Activated naive CD8-positive, alpha-beta T cell (primary cell): ENCODE data around the gene NUP62.
A peak's percentile ranks its signal among the peaks of the same experiment; 100 is the strongest.
"Not testable (repeated sequence)": the region's sequence is repeated elsewhere in the genome, so short reads cannot be mapped to it uniquely, and the experiment has no call there.

ENCODE experiments used
- H3K27ac Mint-ChIP-seq: one replicate; pipeline ENCODE4 v1.8.0; 2021; ENCODE audit warnings: mixed read lengths
- H3K27me3 Mint-ChIP-seq: one replicate; pipeline ENCODE4 v1.8.0; 2021; ENCODE audit warnings: mixed read lengths
- H3K36me3 Mint-ChIP-seq: one replicate; pipeline ENCODE4 v1.8.0; 2021; ENCODE audit warnings: mixed read lengths
- H3K4me1 Mint-ChIP-seq: one replicate; pipeline ENCODE4 v1.8.0; 2021; ENCODE audit warnings: low read depth, mixed read lengths
- H3K4me3 Mint-ChIP-seq: one replicate; pipeline ENCODE4 v1.8.0; 2021; ENCODE audit warnings: mild to moderate bottlenecking, mixed read lengths
- H3K9me3 Mint-ChIP-seq: one replicate; pipeline ENCODE4 v1.8.0; 2021; ENCODE audit warnings: low read depth, mixed read lengths

Gene NUP62

GRCh38 chr19:49929121-49929610, at the start of gene NUP62, which contains the start of gene ATF5:
Gene NUP62, minus strand, starts transcription at chr19:49929504. Its CDS starts 19,697 bp downstream, at chr19:49909807.
Gene ATF5, plus strand, starts transcription at chr19:49929205. Its CDS starts 1,646 bp downstream, at chr19:49930851.
- H3K27me3 Mint-ChIP-seq, result no peaks in the 10 kb centered on the region
- H3K4me1 Mint-ChIP-seq, result peaks cover 55% of the 10 kb centered on the region
- peaks cover 17% of the 10 kb centered on the region for H3K36me3 Mint-ChIP-seq
- H3K9me3 Mint-ChIP-seq, result no peaks in the 10 kb centered on the region
- peak within 1 kb of the TSS; percentile 99 for H3K27ac Mint-ChIP-seq
- H3K4me3 Mint-ChIP-seq, result peak within 1 kb of the TSS; percentile 99

- Mint-ChIP-seq H3K27me3 (no peaks in the 10 kb centered on the region), H3K27ac (no peak overlapping the region), H3K4me1 (no peaks in the 10 kb centered on the region), H3K9me3 (no peaks in the 10 kb centered on the region), H3K4me3 (no peak overlapping the region), H3K36me3 (no peaks in the 10 kb centered on the region)
Observed at GRCh38 chr19:49978324-49978723, 49.0 kb upstream of the NUP62 start.

GRCh38 chr19:49977881-49978280, 48.6 kb upstream of the NUP62 start:
- Mint-ChIP-seq H3K9me3 (no peaks in the 10 kb centered on the region), H3K27me3 (no peaks in the 10 kb centered on the region), H3K4me3 (no peak overlapping the region), H3K36me3 (no peaks in the 10 kb centered on the region), H3K27ac (no peak overlapping the region), H3K4me1 (no peaks in the 10 kb centered on the region)

GRCh38 chr19:49977076-49977475, 47.8 kb upstream of the NUP62 start:
- Mint-ChIP-seq H3K4me1 (no peaks in the 10 kb centered on the region), H3K9me3 (no peaks in the 10 kb centered on the region), H3K27me3 (no peaks in the 10 kb centered on the region), H3K27ac (no peak overlapping the region), H3K4me3 (no peak overlapping the region), H3K36me3 (no peaks in the 10 kb centered on the region)

- Mint-ChIP-seq H3K27me3 (no peaks in the 10 kb centered on the region), H3K36me3 (no peaks in the 10 kb centered on the region), H3K9me3 (no peaks in the 10 kb centered on the region), H3K4me3 (no peak overlapping the region), H3K27ac (no peak overlapping the region), H3K4me1 (no peaks in the 10 kb centered on the region)
Observed at GRCh38 chr19:49976496-49976895, 47.2 kb upstream of the NUP62 start.

- Mint-ChIP-seq H3K27ac (no peak overlapping the region), H3K36me3 (no peaks in the 10 kb centered on the region), H3K4me1 (no peaks in the 10 kb centered on the region), H3K27me3 (no peaks in the 10 kb centered on the region), H3K4me3 (no peak overlapping the region), H3K9me3 (no peaks in the 10 kb centered on the region)
Observed at GRCh38 chr19:49975051-49975450, 45.7 kb upstream of the NUP62 start.

GRCh38 chr19:49973987-49974386, 44.7 kb upstream of the NUP62 start:
- H3K27me3 Mint-ChIP-seq, result no peaks in the 10 kb centered on the region
- H3K27ac Mint-ChIP-seq, result no peak overlapping the region

GRCh38 chr19:49972841-49973240, 43.5 kb upstream of the NUP62 start:
- no peaks in the 10 kb centered on the region for H3K4me1 Mint-ChIP-seq
- no peak overlapping the region for H3K27ac Mint-ChIP-seq
- no peak overlapping the region for H3K4me3 Mint-ChIP-seq
- H3K36me3 Mint-ChIP-seq, result no peaks in the 10 kb centered on the region
- H3K9me3 Mint-ChIP-seq, result no peaks in the 10 kb centered on the region
- peaks cover 2% of the 10 kb centered on the region for H3K27me3 Mint-ChIP-seq

More at GRCh38 chr19:49973987-49974386, 44.7 kb upstream of the NUP62 start:
- H3K36me3 Mint-ChIP-seq, result no peaks in the 10 kb centered on the region
- H3K4me1 Mint-ChIP-seq, result no peaks in the 10 kb centered on the region
- H3K4me3 Mint-ChIP-seq, result no peak overlapping the region
- H3K9me3 Mint-ChIP-seq, result no peaks in the 10 kb centered on the region

- Mint-ChIP-seq H3K36me3 (no peaks in the 10 kb centered on the region), H3K4me1 (no peaks in the 10 kb centered on the region), H3K4me3 (no peak overlapping the region), H3K27me3 (peaks cover 2% of the 10 kb centered on the region), H3K9me3 (no peaks in the 10 kb centered on the region), H3K27ac (no peak overlapping the region)
Observed at GRCh38 chr19:49971991-49972411, 42.7 kb upstream of the NUP62 start.

- not testable (repeated sequence) for H3K27me3 Mint-ChIP-seq, H3K27ac Mint-ChIP-seq, H3K4me1 Mint-ChIP-seq, H3K36me3 Mint-ChIP-seq, H3K9me3 Mint-ChIP-seq, H3K4me3 Mint-ChIP-seq
Observed at GRCh38 chr19:49969355-49969754, 40.1 kb upstream of the NUP62 start.

GRCh38 chr19:49968279-49968922, 39.1 kb upstream of the NUP62 start:
- Mint-ChIP-seq H3K36me3 (no peaks in the 10 kb centered on the region), H3K4me1 (no peaks in the 10 kb centered on the region), H3K27me3 (peaks cover 10% of the 10 kb centered on the region), H3K9me3 (no peaks in the 10 kb centered on the region), H3K27ac (no peak overlapping the region), H3K4me3 (no peak overlapping the region)

GRCh38 chr19:49960980-49961379, 31.7 kb upstream of the NUP62 start, which contains the start of gene SIGLEC11:
Gene SIGLEC11, minus strand, starts transcription at chr19:49961172. Its CDS starts 91 bp downstream, at chr19:49961081.
- not testable (repeated sequence) for H3K27ac Mint-ChIP-seq, H3K36me3 Mint-ChIP-seq, H3K9me3 Mint-ChIP-seq, H3K4me3 Mint-ChIP-seq, H3K27me3 Mint-ChIP-seq, H3K4me1 Mint-ChIP-seq

GRCh38 chr19:49959892-49960291, 30.6 kb upstream of the NUP62 start:
- not testable (repeated sequence) for H3K9me3 Mint-ChIP-seq, H3K36me3 Mint-ChIP-seq, H3K27ac Mint-ChIP-seq, H3K4me1 Mint-ChIP-seq, H3K4me3 Mint-ChIP-seq
- H3K27me3 Mint-ChIP-seq, result peaks cover 12% of the 10 kb centered on the region

- not testable (repeated sequence) for H3K27ac Mint-ChIP-seq, H3K4me1 Mint-ChIP-seq, H3K4me3 Mint-ChIP-seq, H3K9me3 Mint-ChIP-seq, H3K36me3 Mint-ChIP-seq
- H3K27me3 Mint-ChIP-seq, result peaks cover 12% of the 10 kb centered on the region
Observed at GRCh38 chr19:49958596-49958995, 29.3 kb upstream of the NUP62 start.

- H3K36me3 Mint-ChIP-seq, H3K9me3 Mint-ChIP-seq, H3K27ac Mint-ChIP-seq, H3K4me1 Mint-ChIP-seq, H3K4me3 Mint-ChIP-seq: not testable (repeated sequence)
- H3K27me3 Mint-ChIP-seq, result peaks cover 12% of the 10 kb centered on the region
Observed at GRCh38 chr19:49958144-49958543, 28.8 kb upstream of the NUP62 start.
